ENCODE results near the gene BSX. TPM values are rescaled to one million over a fixed set of nuclear protein-coding genes. Genes with fewer than 3 reads are reported as not detected.

BSX gene
- polyA plus RNA-seq (2012; ENCODE audit: insufficient read length, low read depth): not detected

DNA sequence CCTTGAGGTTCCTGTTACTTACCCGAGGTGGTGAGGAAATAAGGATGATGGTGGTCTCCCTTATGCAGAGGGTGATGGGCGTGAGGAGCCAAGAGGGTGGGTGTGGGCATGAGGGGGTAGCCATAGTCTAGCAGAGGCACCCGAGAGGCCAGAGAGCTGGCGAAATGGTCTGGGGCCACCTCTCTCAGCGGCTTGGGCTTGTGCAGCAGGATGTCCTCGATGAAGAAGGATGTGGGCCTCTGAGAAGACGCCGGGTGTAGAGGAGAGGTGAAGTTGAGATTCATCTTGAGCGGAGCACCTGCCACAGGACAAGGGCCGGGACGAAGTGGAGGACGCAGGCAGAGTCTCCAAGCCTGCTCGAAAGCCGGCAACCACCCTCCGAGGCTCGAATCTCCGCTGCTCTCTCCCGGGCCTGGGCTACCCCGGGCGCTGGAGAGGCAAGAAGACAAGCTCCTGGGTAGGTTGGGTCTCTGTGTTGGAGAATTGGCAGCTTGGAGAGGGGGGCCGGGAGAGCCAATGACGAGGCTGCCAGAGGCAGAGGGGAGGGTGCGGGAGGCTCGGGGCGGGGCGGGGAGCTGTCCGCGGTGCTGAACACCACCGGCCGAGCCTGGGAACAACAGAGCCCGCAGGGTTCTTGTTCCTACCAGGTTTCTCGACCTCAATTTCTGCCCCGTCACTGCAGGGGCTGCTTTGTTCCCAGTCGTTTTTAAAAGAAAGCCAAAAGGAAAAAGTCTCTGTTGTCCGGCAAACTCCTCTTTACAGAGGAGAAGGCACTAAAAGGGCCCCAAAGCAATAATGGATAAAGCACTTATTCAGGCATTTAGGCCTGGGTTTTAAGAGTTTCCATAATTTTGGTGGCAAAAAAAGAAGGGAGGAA lies at the start of gene BSX:
Gene BSX (minus strand): TSS at position 447 of the 877 bp plus-strand sequence. CDS start 163 bp downstream, at position 284.
- TF ChIP-seq REST (IDR thresholded peaks at IDR 0.05; ENCODE audit: insufficient read depth in 1 of 2, low read depth in 2 of 2, low read length in 2 of 2): peak; percentile 93 to 99
- no peak for TF ChIP-seq TAF1 (IDR thresholded peaks at IDR 0.05; ENCODE audit: borderline replicate concordance, insufficient read depth, low read length)

GRCh38 chr11:123030517-123030916 lies 48.9 kb upstream of the BSX start:
- TF ChIP-seq REST (IDR thresholded peaks at IDR 0.05; ENCODE audit: insufficient read depth in 1 of 2, low read depth in 2 of 2, low read length in 2 of 2) (no peak), SIN3A (IDR thresholded peaks at IDR 0.05; ENCODE audit: borderline replicate concordance, insufficient read depth, low read length) (no peak), FOXP2 (optimal IDR thresholded peaks at IDR 0.05; ENCODE audit: borderline replicate concordance, extremely low read depth, extremely low read length, insufficient read depth) (no peak), POLR2AphosphoS5 (IDR thresholded peaks at IDR 0.05; ENCODE audit: low read depth, low read length) (no peak), TAF1 (IDR thresholded peaks at IDR 0.05; ENCODE audit: borderline replicate concordance, insufficient read depth, low read length) (no peak)

DNA sequence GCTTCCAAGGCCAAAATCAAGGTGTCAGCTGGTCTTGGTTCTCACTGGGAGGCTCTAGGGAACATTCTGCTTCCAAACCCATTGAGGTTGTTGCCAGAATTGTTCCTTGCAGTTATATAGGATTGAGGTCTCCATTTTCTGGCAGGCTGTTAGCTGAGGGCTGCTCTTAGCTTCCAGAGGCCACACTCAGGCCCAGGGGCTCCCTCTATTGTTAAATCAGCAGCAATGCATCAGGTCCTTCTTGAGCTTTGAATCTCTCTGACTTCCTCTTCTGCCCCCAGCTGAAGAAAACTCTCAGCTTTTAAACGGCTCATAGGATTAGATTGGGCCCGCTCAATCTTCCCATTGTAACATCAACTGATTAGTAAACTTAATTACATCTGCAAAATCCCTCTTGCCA lies 39.3 kb upstream of the BSX start:
- no peak for TF ChIP-seq TAF1 (IDR thresholded peaks at IDR 0.05; ENCODE audit: borderline replicate concordance, insufficient read depth, low read length)
- TF ChIP-seq POLR2AphosphoS5 (IDR thresholded peaks at IDR 0.05; ENCODE audit: low read depth, low read length): no peak
- TF ChIP-seq REST (IDR thresholded peaks at IDR 0.05; ENCODE audit: insufficient read depth in 1 of 2, low read depth in 2 of 2, low read length in 2 of 2): no peak
- no peak for TF ChIP-seq SIN3A (IDR thresholded peaks at IDR 0.05; ENCODE audit: borderline replicate concordance, insufficient read depth, low read length)
- no peak for TF ChIP-seq FOXP2 (optimal IDR thresholded peaks at IDR 0.05; ENCODE audit: borderline replicate concordance, extremely low read depth, extremely low read length, insufficient read depth)

DNA sequence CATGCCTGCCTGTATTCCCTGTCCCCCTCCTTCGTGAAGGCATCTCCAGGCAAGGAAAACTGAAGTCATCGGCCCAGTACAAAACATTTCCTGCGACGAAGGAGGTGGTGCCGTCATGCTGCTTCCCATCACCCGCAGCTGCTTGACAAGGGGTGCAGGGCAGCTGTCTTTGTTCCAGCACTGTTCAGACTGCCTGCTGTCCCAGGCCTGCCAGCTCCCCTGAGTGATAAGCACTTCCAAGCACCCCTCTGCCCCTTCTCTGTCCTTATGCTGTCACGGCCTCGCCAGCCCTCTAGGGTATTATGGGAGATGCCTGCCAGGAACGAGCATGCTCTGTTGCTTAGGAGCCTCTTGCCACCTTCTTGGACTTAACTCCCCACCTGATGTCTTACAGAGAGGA lies 37.1 kb upstream of the BSX start:
- TF ChIP-seq REST (IDR thresholded peaks at IDR 0.05; ENCODE audit: insufficient read depth in 1 of 2, low read depth in 2 of 2, low read length in 2 of 2): no peak
- no peak for TF ChIP-seq FOXP2 (optimal IDR thresholded peaks at IDR 0.05; ENCODE audit: borderline replicate concordance, extremely low read depth, extremely low read length, insufficient read depth)
- no peak for TF ChIP-seq TAF1 (IDR thresholded peaks at IDR 0.05; ENCODE audit: borderline replicate concordance, insufficient read depth, low read length)
- TF ChIP-seq SIN3A (IDR thresholded peaks at IDR 0.05; ENCODE audit: borderline replicate concordance, insufficient read depth, low read length): no peak
- TF ChIP-seq POLR2AphosphoS5 (IDR thresholded peaks at IDR 0.05; ENCODE audit: low read depth, low read length): no peak

Measured in PFSK-1 (cell line).